ENCODE data around the gene SEMA3E. TPM values are rescaled to one million over a fixed set of nuclear protein-coding genes. Genes with fewer than 3 reads are reported as not detected.

Gene SEMA3E
- polyA plus RNA-seq, 1 of the 3 experiments (the other 2 are of a cell fraction), result under 0.01 TPM

DNA sequence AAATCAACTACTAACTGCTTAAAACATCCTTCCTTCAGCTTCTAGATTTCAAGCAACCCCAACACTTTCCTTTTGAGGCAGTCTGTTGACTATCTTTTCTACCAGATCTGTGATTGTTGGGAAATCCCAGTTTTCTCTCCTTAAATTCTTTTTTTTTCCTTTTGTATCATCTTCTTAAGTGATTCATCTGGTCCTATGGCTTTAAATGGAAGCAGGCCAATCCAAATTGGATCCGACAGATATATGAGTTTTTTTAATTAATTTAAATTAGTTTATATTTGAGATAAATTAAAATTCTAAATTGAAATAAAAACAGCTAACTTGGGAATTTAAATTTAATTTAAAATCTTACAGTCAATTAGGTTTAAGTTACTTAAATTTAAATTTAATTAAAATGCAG lies 335.0 kb downstream of the SEMA3E start:
- ChIA-PET CTCF (interaction anchor here (1.0 to 1.6 kb wide), 3 partner anchors 11 to 502 kb away, joined by 3 to 4 read pairs (median 3); no protein-coding TSS in a partner anchor), POLR2A (no interaction called here)
- Histone ChIP-seq H3K9me2 (no peaks in the 10 kb centered on the region; the same call in 1 of the 2 replicates), H3K36me3 (replicated peaks in 1 of 2; ENCODE audit: control insufficient read depth in 1 of 2, insufficient read depth in 2 of 2, low read length in 1 of 2) (no peaks in the 10 kb centered on the region), H3F3A (replicated peaks; ENCODE audit: insufficient read depth) (no peaks in the 10 kb centered on the region), H3K4me2 (no peak overlapping the region), H3K27ac (ENCODE audit: low read depth in 2 of 2, low read length in 1 of 2) (no peak overlapping the region), H3K4me1 (ENCODE audit: control insufficient read depth in 1 of 2, insufficient read depth in 2 of 2, low read depth in 1 of 2, low read length in 1 of 2) (peaks cover 0 to 4% of the 10 kb centered on the region in 2 experiments; a peak in 2 of 4 replicates), H4K20me1 (ENCODE audit: insufficient read depth) (no peaks in the 10 kb centered on the region), H3K4me3 (ENCODE audit: low read depth in 2 of 2, low read length in 1 of 2) (no peak overlapping the region), H3K9ac (no peak overlapping the region), H3K27me3 (ENCODE audit: insufficient read depth) (no peaks in the 10 kb centered on the region), H3K79me2 (ENCODE audit: insufficient read depth) (no peaks in the 10 kb centered on the region), H2AFZ (ENCODE audit: low read depth) (no peak overlapping the region), H3K9me3 (no peaks in the 10 kb centered on the region)
- TF ChIP-seq EZH2phosphoT487 (IDR thresholded peaks at IDR 0.05; ENCODE audit: borderline replicate concordance, low read depth), result no peak
- no peak for TF ChIP-seq ELF1 (IDR thresholded peaks at IDR 0.05)
- no peak for TF ChIP-seq RCOR1 (IDR thresholded peaks at IDR 0.05; ENCODE audit: low read length)
- no peak for TF ChIP-seq MEF2A (IDR thresholded peaks at IDR 0.05; ENCODE audit: borderline replicate concordance, low read depth)
- 65% methylated on average over 1 of the region's 1 CpG for WGBS (ENCODE audit: low lambda C conversion rate)
- DNase-seq, result no peak

Small RNAs within 50 kb of the gene (small RNA-seq; reads per million reads assigned to genes)
- 0 reads per million in 7 experiments for gene AC079987.1

All from SK-N-SH (cell line).